ENCODE results near the gene CATSPER1. TPM values are rescaled to one million over a fixed set of nuclear protein-coding genes. Genes with fewer than 3 reads are reported as not detected.

CATSPER1 gene
- total RNA-seq, 1 experiment from 2014 or later, result 0.15 TPM

- H3K27ac ChIP-seq (ENCODE audit: low read length), result no peak overlapping the region
- TF ChIP-seq, protein P1, sequence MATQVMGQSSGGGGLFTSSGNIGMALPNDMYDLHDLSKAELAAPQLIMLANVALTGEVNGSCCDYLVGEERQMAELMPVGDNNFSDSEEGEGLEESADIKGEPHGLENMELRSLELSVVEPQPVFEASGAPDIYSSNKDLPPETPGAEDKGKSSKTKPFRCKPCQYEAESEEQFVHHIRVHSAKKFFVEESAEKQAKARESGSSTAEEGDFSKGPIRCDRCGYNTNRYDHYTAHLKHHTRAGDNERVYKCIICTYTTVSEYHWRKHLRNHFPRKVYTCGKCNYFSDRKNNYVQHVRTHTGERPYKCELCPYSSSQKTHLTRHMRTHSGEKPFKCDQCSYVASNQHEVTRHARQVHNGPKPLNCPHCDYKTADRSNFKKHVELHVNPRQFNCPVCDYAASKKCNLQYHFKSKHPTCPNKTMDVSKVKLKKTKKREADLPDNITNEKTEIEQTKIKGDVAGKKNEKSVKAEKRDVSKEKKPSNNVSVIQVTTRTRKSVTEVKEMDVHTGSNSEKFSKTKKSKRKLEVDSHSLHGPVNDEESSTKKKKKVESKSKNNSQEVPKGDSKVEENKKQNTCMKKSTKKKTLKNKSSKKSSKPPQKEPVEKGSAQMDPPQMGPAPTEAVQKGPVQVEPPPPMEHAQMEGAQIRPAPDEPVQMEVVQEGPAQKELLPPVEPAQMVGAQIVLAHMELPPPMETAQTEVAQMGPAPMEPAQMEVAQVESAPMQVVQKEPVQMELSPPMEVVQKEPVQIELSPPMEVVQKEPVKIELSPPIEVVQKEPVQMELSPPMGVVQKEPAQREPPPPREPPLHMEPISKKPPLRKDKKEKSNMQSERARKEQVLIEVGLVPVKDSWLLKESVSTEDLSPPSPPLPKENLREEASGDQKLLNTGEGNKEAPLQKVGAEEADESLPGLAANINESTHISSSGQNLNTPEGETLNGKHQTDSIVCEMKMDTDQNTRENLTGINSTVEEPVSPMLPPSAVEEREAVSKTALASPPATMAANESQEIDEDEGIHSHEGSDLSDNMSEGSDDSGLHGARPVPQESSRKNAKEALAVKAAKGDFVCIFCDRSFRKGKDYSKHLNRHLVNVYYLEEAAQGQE (IDR thresholded peaks at IDR 0.05; ENCODE audit: insufficient read depth in 1 of 2, low read depth in 2 of 2, low read length in 1 of 2), result no peak
- TF ChIP-seq SIN3A (IDR thresholded peaks at IDR 0.05; ENCODE audit: borderline replicate concordance, insufficient read depth, low read depth, low read length), result no peak
- TF ChIP-seq POLR2AphosphoS5 (IDR thresholded peaks at IDR 0.05; ENCODE audit: low read depth, low read length), result no peak
- TF ChIP-seq CTCF (IDR thresholded peaks at IDR 0.05), result no peak
- no peak for TF ChIP-seq TCF7L2 (IDR thresholded peaks at IDR 0.05; ENCODE audit: low read depth, low read length)
- intact Hi-C loops (cut with micrococcal nuclease; ENCODE audit: unreplicated experiment), result no loop called here
- BruUV-seq (replicated peaks), result no TSS peak
- DNase-seq (ENCODE audit: low read depth, low spot score) (no peak), ATAC-seq (no peak)
- ChIA-PET POLR2A (interaction anchor here (0.6 kb wide), 1 partner anchor 79 kb away, joined by 3 read pairs; the partner anchor contains the start of gene CCDC85B), CTCF (no interaction called here)
- no peaks in the 10 kb centered on the region for H3K27me3 ChIP-seq (ENCODE audit: control insufficient read depth, insufficient read depth, low read length)
- H3K9me3 ChIP-seq (ENCODE audit: control insufficient read depth, insufficient read depth, low read depth, low read length), result no peaks in the 10 kb centered on the region
- in situ Hi-C loops (cut with HindIII; ENCODE audit: low pct_unique_long_range_greater_than_20kb, low sequenced_read_pairs), result no loop called here
- peaks cover 5% of the 10 kb centered on the region; the same call in 1 of the 2 replicates for H3K4me1 ChIP-seq (ENCODE audit: control insufficient read depth, insufficient read depth, low read length)
- no peak overlapping the region for H3K4me3 ChIP-seq (ENCODE audit: low read depth in 2 of 2, low read length in 2 of 2)
- peaks cover 11% of the 10 kb centered on the region for H3K36me3 ChIP-seq (ENCODE audit: control insufficient read depth, insufficient read depth, low read length)
Measured at GRCh38 chr11:65968600-65969482, 57.4 kb downstream of the CATSPER1 start.

DNA sequence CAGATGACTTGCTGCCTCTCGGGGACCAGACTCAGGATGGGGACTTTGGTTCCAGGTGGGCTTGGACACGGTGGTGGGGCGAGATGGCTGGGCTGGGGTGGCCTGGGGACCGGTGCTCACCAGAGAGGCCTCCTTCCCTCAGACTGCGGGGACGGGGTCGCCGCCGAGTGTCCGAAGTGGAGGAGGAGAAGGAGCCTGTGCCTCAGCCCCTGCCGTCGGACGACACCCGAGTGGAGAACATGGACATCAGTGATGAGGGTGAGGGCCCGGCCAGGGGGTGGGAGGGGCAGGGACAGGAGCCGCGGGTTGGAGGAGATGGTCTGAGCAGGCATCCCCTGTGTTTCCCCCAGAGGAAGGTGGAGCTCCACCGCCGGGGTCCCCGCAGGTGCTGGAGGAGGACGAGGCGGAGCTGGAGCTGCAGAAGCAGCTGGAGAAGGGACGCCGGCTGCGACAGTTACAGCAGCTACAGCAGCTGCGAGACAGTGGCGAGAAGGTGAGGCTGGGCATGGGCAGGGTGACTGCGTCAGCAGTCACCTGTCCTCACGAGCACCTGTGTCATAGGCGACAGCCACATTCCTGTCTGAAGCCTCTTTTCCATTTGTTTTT is 58.8 kb downstream of the CATSPER1 start:
- peaks cover 13% of the 10 kb centered on the region for H3K4me1 ChIP-seq (ENCODE audit: control insufficient read depth, insufficient read depth, low read length)
- intact Hi-C loops (cut with micrococcal nuclease; ENCODE audit: unreplicated experiment), result no loop called here
- H3K36me3 ChIP-seq (ENCODE audit: control insufficient read depth, insufficient read depth, low read length), result peaks cover 8% of the 10 kb centered on the region; the same call in 1 of the 2 replicates
- no TSS peak for BruUV-seq (replicated peaks)
- no peak for DNase-seq (ENCODE audit: low read depth, low spot score)
- H3K9me3 ChIP-seq (ENCODE audit: control insufficient read depth, insufficient read depth, low read depth, low read length), result no peaks in the 10 kb centered on the region
- no peak overlapping the region for H3K27ac ChIP-seq (ENCODE audit: low read length)
- H3K27me3 ChIP-seq (ENCODE audit: control insufficient read depth, insufficient read depth, low read length), result no peaks in the 10 kb centered on the region
- no peak overlapping the region for H3K4me3 ChIP-seq (ENCODE audit: low read depth in 2 of 2, low read length in 2 of 2)
- TF ChIP-seq TCF7L2 (IDR thresholded peaks at IDR 0.05; ENCODE audit: low read depth, low read length) (no peak), CTCF (IDR thresholded peaks at IDR 0.05) (no peak), SIN3A (IDR thresholded peaks at IDR 0.05; ENCODE audit: borderline replicate concordance, insufficient read depth, low read depth, low read length) (no peak)
- TF ChIP-seq, protein P1 (IDR thresholded peaks at IDR 0.05; ENCODE audit: insufficient read depth in 1 of 2, low read depth in 2 of 2, low read length in 1 of 2), result no peak
- ChIA-PET POLR2A (interaction anchor here (0.6 kb wide), 1 partner anchor 44 kb away, joined by 8 read pairs; no protein-coding TSS in a partner anchor), CTCF (no interaction called here)
- no peak for ATAC-seq
- in situ Hi-C loops (cut with HindIII; ENCODE audit: low pct_unique_long_range_greater_than_20kb, low sequenced_read_pairs), result no loop called here

Measured in Panc1 (cell line).